ENCODE measurements around the gene DHX34.
"Not testable (repeated sequence)": the region's sequence is repeated elsewhere in the genome, so short reads cannot be mapped to it uniquely, and the experiment has no call there.

DHX34 gene

GRCh38 chr19:47390533-47391488 is 41.7 kb downstream of the DHX34 start:
- no peak for DNase-seq

GRCh38 chr19:47391510-47392223 is 42.6 kb downstream of the DHX34 start:
- peak; percentile 83 for DNase-seq

DNA sequence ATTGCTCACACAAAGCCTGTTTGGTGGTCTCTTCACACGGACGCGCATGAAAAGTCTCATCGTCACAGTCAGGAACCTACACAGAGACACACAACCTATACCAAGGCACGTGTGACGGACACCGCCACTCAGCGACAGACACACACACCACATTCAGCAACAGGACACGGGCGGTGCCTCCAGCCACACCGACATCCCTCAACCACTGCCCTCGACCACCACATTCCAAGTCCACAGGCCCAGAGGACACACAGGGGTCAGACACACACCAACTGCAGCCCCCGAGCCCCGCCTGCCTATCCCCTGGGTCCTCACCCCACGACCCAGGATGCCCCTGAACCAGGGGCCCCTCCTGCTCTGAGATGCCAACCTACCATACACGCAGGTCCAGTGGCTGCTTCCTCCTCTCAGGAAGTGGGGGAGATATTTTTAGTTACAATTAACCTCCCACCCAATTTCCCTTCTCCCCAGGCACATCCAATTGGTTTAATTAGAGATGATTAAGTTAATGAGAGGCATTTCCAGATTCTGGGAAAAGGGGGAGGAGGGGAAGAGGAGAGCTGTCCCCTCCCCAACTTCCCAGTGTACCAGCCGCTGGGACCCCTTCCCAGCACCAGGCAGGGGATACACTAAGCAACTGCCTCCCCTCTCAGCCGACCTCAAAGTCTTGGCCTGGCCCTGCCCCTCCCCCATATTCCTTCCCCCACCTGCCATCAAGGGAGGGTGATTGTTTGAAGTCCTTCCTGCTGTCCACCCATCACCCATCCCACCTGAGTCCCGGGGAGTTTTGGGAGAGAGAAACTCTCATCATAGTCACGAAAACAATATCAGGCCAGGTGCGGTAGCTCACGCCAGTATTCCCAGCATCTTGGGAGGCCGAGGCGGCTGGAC is 49.8 kb downstream of the DHX34 start:
- no peak for DNase-seq

DNA sequence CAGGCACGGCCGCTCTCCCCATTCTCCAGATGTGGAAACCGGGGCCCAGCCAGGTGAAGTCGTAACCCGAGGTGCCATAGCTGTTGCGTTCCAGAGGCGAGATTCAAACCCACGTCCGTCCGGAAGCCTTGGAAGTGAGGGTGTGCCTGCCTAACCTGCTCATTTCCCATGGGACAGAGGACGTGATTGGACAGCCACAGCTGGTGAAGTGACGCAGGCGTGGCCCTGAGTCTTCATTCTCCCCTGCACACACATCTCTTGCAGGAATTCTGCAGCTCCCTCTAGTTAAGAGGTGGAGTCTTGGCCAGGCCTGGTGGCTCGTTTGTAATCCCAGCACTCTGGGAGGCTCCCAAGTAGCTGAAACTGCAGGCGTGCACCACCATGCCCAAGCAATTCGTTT is 53.4 kb downstream of the DHX34 start:
- no peak for DNase-seq

GRCh38 chr19:47404334-47405196 is 55.5 kb downstream of the DHX34 start:
- no peak for DNase-seq

DNA sequence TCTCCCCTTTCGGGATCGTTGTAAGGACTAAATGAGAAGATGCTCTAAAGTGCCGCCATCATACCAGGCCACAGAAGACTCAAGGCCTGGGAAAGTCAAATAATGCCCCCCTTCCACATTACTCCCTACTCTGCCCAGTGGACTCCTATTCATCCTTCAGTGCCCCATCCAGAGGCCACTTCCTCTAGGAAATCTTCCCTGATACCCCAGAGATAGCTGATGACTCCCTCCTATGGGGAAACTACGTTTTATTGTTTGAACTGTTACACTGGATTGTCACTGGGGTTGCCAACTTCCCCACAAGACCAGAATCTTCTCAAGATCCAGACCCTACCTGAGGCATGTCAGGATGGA is 56.1 kb downstream of the DHX34 start:
- DNase-seq: no peak

GRCh38 chr19:47405854-47406417 is 56.8 kb downstream of the DHX34 start:
- DNase-seq: no peak

DNA sequence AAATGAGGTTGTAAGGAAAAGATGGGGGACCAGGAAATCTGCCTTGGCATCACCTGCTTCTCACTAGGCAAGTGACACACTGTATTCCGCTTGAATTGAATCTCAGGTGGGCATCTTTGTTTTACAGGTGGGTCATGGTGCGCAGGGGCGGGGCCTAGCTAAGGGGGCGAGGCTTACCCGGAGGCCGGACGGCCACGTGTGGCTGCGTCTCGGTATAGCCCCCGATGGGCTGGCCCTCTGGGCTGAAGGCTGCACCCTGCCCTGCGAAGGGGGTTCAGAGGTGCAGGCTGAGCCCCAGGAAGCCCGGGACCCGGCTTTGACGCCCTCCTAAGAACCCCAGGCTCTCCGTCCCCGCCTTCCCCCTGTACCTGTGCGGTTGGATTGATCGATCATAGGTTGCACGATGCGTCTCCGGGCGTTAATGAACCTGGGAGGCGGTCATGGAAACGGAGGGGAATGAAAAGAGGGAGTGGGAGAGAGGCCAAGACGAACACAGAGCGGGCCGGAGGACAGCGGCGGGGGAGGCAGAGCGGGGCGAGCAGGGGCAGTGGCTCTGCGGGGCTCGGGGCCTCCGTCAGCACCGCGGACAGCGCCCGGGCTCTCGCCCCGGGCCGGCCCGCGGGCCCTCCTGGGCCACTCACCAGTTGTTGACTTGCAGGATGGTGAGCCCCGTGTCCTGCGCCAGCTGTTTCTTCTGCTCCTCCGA is 57.7 kb downstream of the DHX34 start:
- DNase-seq: no peak

DNA sequence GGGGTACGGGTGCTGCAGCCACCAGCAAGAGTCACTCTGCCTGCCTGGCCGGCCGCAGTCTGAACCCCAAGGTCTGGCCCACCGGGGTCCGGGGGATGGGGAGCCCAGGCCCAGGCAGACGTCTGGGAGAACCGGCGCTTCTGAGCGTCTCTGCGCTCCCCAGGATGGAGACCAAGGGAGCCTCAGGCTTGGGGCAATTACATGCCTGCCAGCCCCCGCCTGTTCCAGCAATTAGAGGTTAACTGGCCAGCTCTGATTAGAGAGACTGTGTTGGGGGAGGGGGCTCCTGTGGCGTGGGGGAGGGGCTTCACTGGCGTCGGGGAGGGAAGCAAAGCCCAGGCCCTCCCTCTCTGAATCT is 58.3 kb downstream of the DHX34 start:
- no peak for DNase-seq

GRCh38 chr19:47408156-47408938 is 59.2 kb downstream of the DHX34 start:
- no peak for DNase-seq

DNA sequence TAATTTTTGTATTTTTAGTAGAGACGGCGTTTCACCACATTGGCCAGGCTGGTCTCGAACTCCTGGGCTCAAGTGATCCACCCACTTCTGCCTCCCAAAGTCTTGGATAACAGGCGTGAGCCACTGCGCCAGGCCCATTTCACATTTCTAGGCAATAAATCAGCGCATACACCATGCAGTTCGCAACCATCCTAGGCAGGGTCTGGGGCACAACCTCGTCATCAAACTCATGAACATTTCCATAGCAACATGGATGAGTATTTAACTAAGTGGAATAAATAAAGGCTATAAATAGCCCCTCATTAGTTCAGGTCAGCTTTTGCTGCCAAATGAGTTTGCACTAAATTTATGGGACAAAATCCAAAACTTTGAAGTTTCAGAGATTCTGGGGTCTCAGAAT is 62.0 kb downstream of the DHX34 start:
- DNase-seq: no peak

DNA sequence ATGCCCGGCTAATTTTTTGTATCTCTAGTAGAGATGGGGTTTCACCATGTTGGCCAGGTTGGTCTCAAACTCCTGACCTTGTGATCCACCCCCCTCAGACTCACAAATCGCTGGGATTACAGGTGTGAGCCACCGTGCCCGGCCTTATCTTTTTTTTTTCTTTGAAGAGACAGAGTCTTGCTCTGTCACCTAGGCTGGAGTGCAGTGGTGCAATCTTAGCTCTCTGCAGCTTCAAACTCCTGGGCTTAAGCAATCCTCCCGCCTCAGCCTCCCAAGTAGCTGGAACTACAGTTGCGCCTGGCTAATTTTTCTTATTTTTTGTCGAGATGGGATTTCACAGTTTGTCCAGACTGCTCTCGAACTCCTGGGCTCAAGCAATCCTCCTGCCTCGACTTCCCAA is 62.6 kb downstream of the DHX34 start:
- not testable (repeated sequence) for DNase-seq

DNA sequence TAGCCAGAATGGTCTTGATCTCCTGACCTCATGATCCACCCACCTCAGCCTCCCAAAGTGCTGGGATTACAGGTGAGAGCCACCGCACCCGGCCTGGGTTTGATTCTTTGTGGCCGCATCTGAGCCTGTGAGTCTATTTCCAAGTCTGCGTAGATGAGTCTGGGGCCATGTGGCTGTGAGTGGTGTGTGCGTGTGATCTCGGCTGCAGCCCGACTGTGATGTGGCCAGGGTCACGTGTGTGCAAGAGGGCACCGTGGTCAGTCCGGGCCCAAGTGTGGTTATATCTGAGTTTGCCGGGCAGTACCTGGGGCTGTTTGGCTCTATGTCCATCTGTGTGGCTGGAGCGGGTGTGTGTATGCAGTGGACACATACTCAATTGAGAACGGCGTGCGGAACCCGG is 64.8 kb downstream of the DHX34 start:
- no peak for DNase-seq

DNA sequence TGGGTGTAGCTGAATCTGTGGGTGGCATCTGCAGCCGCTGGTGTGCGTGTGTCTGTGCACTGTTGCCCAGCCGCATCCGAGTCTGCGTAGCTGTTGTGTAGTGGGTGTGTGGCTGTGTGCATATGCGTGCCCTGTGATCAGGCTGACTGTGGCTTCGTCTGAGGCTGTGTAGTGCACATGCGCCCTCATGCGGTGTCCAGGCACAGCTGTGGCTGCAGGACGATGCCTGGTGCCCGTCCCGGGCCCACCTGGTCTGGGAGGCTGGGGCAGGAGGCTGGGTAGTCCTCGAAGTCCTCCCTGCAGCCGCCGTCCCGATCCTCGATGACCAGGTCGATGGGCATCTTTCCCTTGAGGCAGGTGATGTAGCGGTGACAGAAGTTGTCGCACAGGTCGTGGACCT is 65.4 kb downstream of the DHX34 start:
- DNase-seq: no peak

DNA sequence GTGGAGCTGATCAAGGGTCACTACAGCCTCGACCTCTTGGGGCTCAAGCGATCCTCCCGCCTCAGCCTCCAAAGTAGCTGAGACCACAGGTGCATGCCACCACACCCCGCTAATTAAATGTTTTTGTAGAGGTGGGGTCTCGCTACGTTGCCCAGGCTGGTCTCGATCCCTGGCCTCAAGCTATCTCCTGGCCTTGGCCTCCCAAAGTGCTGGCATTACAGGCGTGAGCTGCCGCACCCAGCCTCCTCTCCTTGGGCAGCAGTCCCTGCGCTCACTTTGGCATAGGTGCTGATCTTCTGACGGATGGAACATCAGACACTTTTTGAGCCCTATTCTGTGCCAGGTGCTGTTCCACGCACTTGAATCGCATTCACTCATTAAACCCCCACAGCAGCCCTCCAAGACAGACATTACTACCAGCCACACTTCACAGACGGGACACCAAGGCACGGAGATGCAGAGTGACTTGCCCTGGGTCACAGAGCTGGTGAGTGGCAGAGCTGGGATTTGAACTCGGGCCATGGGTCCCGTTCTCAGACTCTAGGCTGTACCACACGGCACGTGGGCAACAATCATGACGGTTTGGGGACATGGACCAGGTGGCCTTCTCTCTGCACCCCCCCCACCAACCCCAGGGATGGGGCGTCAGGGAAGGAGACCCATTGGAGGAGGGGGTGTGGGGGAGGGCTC is 67.0 kb downstream of the DHX34 start:
- no peak for DNase-seq

DNA sequence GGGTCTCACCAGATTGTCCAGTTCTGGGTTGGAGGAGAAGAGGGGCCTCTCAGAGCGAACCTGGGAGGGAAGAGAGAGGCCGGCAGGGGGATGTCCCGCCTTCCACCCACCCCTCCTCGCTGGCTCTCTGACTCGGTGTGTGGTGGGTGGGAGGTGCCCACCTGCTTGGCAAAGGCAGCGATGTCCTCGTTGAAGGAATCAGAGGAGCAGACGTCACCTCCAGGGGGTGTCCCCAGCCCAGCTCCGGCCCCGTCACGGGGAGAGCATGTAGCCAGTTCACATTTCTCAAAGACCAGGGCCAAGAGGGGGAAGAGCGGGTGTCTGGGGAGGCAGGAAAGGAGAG is 67.5 kb downstream of the DHX34 start:
- no peak for DNase-seq

- DNase-seq: no peak
Measured at GRCh38 chr19:47417107-47417745, 68.1 kb downstream of the DHX34 start.

DNA sequence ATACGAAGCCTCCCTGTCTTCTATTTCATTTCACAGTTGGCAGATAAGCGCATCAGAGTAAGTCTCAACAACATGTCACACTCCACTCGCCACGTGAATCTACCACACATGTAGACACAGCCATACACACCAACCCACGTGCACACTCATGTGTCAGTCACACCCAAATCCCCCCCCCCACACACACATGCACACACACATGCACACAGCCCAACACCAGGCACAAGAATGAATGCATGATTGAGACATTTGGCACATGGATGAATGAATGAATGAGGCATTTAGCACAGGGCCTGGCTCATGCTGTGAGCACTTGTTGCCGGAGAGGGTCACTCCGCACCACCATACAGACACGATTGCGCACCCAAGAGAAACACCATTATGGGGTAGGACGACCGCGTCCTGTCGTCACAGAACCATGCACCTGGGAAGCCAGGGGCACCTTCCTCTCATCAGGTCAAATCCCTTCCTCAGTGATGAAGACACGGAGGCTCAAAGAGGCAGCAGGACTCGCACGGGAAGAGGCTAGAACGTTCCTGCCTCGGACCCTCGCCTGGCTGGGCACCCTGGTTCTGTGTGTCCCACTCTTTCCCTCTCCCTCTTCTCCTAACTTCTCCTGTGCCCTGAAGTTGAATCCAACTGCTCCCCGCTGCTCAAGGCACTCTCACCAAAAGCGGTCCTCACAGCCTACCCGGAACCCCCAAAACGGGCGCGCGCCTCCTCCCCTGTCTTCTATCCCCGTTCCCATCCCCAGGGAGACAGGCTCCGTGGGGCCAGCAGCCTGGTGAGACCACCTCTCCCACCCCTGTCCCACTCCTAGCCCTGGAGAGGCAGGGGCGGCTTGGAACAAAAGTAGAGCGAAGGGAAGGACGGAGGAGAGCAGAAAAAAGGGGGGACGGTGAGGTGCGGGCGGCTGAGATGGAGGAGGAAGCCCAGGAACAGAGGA is 68.9 kb downstream of the DHX34 start:
- no peak for DNase-seq
